ENCODE data around the gene BLMH. TPM values are rescaled to one million over a fixed set of nuclear protein-coding genes. Genes with fewer than 3 reads are reported as not detected.

BLMH gene
- total and polyA plus RNA-seq, 8 donors: 5.4 to 32.4 (median 14.7) TPM; not detected in 1

GRCh38 chr17:30218799-30219198, 72.9 kb downstream of the BLMH start:
- Histone ChIP-seq H3K4me3 (no peak overlapping the region), H3K27me3 (no peaks in the 10 kb centered on the region), H3K9me3 (no peaks in the 10 kb centered on the region), H3K36me3 (no peaks in the 10 kb centered on the region), H3K4me1 (no peaks in the 10 kb centered on the region), H3K27ac (no peak overlapping the region)
- DNase-seq: no peak
- intact Hi-C loops (cut with DNase I; ENCODE audit: low total_unique reads): no loop called here
- no peak for TF ChIP-seq CTCF (IDR thresholded peaks at IDR 0.05)
- no peak for TF ChIP-seq POLR2AphosphoS5 (IDR thresholded peaks at IDR 0.05)
- TF ChIP-seq POLR2A (IDR thresholded peaks at IDR 0.05): no peak
- TF ChIP-seq EP300 (IDR thresholded peaks at IDR 0.05): no peak
- 76 to 87% (median 83%) methylated on average over 9 of the region's 9 CpGs for WGBS, 5 donors

GRCh38 chr17:30217746-30218245, 73.9 kb downstream of the BLMH start:
- H3K27me3 ChIP-seq: no peaks in the 10 kb centered on the region
- TF ChIP-seq CTCF (IDR thresholded peaks at IDR 0.05): no peak
- H3K27ac ChIP-seq: no peak overlapping the region
- no peak overlapping the region for H3K4me3 ChIP-seq
- H3K4me1 ChIP-seq: no peaks in the 10 kb centered on the region
- no peak for DNase-seq
- no peaks in the 10 kb centered on the region for H3K9me3 ChIP-seq
- intact Hi-C loops (cut with DNase I; ENCODE audit: low total_unique reads): no loop called here
- no peaks in the 10 kb centered on the region for H3K36me3 ChIP-seq
- WGBS, 5 donors: 94 to 96% (median 94%) methylated on average over 11 of the region's 11 CpGs

GRCh38 chr17:30217054-30217453, 74.7 kb downstream of the BLMH start:
- 88 to 100% (median 91%) methylated on average over 3 to 6 of the region's 6 CpGs for WGBS, 5 donors
- no peak for TF ChIP-seq POLR2AphosphoS5 (IDR thresholded peaks at IDR 0.05)
- TF ChIP-seq EP300 (IDR thresholded peaks at IDR 0.05): no peak
- no peak for TF ChIP-seq CTCF (IDR thresholded peaks at IDR 0.05)
- TF ChIP-seq POLR2A (IDR thresholded peaks at IDR 0.05): no peak
- intact Hi-C loops (cut with DNase I; ENCODE audit: low total_unique reads): no loop called here

GRCh38 chr17:30212750-30213149, 79.0 kb downstream of the BLMH start:
- H3K36me3 ChIP-seq: no peaks in the 10 kb centered on the region

More at GRCh38 chr17:30217054-30217453, 74.7 kb downstream of the BLMH start:
- Histone ChIP-seq H3K4me3 (no peak overlapping the region), H3K27ac (no peak overlapping the region), H3K36me3 (no peaks in the 10 kb centered on the region), H3K9me3 (no peaks in the 10 kb centered on the region), H3K4me1 (no peaks in the 10 kb centered on the region), H3K27me3 (no peaks in the 10 kb centered on the region)
- no peak for DNase-seq

More at GRCh38 chr17:30212750-30213149, 79.0 kb downstream of the BLMH start:
- H3K4me3 ChIP-seq: no peak overlapping the region
- intact Hi-C loops (cut with DNase I; ENCODE audit: low total_unique reads): no loop called here
- no peaks in the 10 kb centered on the region for H3K4me1 ChIP-seq
- H3K9me3 ChIP-seq: no peaks in the 10 kb centered on the region
- no peak overlapping the region for H3K27ac ChIP-seq
- no peak for DNase-seq
- 83 to 89% (median 86%) methylated on average over 7 to 11 of the region's 11 CpGs for WGBS, 5 donors
- peaks cover 0 to 11% (median 0%) of the 10 kb centered on the region in 3 donors for H3K27me3 ChIP-seq
- TF ChIP-seq POLR2A (IDR thresholded peaks at IDR 0.05): no peak
- TF ChIP-seq EP300 (IDR thresholded peaks at IDR 0.05): no peak
- no peak for TF ChIP-seq POLR2AphosphoS5 (IDR thresholded peaks at IDR 0.05)
- no peak for TF ChIP-seq CTCF (IDR thresholded peaks at IDR 0.05)
